ENCODE data around the gene GPR55. TPM values are rescaled to one million over a fixed set of nuclear protein-coding genes. Genes with fewer than 3 reads are reported as not detected.

The GPR55 gene
- total RNA-seq, 2 experiments from 2014 or later, result 1.5 to 1.6 TPM

DNA sequence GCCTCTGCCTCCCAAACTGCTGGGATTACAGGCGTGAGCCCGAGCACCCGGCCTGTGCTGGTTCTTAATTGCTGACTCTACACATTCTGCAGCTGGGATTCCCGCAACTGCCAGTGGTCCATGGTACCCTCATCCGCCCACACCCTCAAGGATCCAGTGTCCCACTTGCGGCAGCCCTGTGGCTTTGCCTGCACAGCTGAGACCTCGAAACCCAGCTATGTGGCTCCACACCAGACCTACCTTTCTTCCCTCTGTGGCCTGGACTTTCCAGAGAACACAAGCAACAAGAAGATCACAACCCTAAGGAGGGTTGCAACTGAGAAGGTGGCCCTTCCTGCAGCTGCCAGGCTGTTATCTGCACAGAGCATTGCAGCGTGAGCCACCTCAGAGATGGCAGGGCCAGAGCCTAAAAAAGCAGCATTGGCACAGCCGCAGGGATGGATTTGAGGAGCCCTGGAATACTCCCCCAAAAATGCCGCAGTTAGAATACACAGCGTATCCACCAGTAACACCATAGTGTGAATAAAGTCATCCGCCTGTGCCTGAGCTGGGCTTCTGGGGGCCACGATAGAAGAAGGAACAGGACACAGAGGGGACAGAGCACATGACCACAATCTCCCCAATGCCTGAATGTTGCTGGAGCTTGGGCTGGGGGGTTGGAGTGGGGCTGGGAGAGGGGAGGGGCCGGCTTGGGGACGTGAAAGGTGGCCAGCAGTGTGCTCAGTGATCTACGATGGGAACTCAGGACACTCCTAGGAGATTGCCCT, 1.9 kb downstream of the GPR55 start:
- H3K9me3 Mint-ChIP-seq, result no peaks in the 10 kb centered on the region
- POLR2A ChIA-PET, result interaction anchor here (1.4 to 4.3 kb wide), 2 partner anchors 20 to 62 kb away, joined by 4 to 49 read pairs; no protein-coding TSS in a partner anchor

DNA sequence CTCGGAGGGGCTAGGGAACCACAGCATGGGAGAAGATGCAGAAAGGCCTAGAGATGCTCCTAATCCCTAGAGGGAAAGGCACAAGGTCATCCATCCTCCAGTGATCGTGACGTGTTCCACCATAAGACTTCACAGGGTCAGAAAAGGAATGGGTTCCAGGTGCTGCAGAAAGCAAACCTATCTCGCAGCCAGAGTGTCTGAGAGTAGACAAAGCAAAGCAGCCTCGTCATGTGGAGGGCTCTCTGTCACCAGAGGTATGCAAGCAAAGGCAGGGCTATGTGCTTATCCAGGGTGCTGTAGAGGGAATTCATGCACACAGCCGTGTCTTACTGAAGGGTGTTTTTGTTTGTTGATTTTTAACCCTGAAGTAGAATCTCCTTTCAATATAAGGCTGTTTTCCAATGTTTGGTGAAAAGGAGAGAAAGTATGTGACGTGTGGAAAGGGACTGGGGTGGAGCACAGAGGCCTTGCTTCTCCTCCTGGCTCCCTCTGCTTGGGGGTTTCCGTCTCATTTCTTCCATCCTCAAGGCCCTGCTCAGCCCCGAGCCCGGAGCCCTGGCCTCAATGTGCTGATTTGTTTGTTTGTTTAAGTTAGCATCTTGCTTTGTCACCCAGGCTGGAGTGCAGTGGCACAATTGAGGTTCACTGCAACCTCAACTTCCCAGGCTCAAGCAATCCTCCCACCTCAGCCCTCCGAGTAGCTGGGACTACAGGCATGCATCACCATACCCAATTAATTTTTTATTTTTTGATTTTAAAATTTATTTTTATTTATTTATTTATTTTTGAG, 3.0 kb downstream of the GPR55 start:
- CTCF ChIA-PET, result interaction anchor here (0.7 to 5.9 kb wide), 4 partner anchors 16 to 74 kb away, joined by 3 to 110 read pairs (median 3); no protein-coding TSS in a partner anchor
- H3K4me1 Mint-ChIP-seq (ENCODE audit: low read depth), result peaks cover 71% of the 10 kb centered on the region

More for the DNA sequence above, 1.9 kb downstream of the GPR55 start:
- peak overlapping the region; percentile 38 for H3K27ac Mint-ChIP-seq
- CTCF ChIA-PET, result interaction anchor here (5.5 to 5.9 kb wide), 2 partner anchors 18 to 63 kb away, joined by 71 to 110 read pairs; no protein-coding TSS in a partner anchor
- H3K4me3 Mint-ChIP-seq, result peak overlapping the region; percentile 74
- H3K36me3 Mint-ChIP-seq, result no peaks in the 10 kb centered on the region
- peaks cover 72% of the 10 kb centered on the region for H3K4me1 Mint-ChIP-seq (ENCODE audit: low read depth)
- peaks cover 10% of the 10 kb centered on the region for H3K27me3 Mint-ChIP-seq
- intact Hi-C loops (cut with micrococcal nuclease), result no loop called here
- DNase-seq, result peak; percentile 10

DNA sequence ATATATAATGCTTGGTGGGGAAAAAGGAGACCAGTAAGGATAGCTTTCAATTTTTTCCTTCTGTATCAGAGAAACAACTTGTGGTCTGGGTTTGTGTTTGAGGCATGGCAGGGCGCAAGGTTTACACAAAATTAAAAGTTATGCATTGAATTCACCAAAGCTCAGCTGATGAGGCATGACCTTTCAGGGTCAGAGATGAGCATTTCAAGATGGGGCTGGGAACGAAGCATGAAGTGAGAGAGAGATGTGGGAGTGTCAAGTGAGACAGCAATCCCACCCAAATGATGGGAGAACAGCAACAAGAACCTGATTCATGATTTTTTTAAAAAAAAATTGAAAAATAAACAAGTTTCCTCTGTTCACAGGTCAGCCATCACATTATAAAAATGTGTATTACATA, 4.9 kb downstream of the GPR55 start:
- CTCF ChIA-PET, result interaction anchor here (1.0 to 3.1 kb wide), 5 partner anchors 14 to 132 kb away, joined by 3 to 11 read pairs (median 3); no protein-coding TSS in a partner anchor
- peaks cover 67% of the 10 kb centered on the region for H3K4me1 Mint-ChIP-seq (ENCODE audit: low read depth)
- no peaks in the 10 kb centered on the region for H3K9me3 Mint-ChIP-seq
- intact Hi-C loops (cut with micrococcal nuclease), result no loop called here
- peak overlapping the region; percentile 33 for H3K4me3 Mint-ChIP-seq
- H3K36me3 Mint-ChIP-seq, result no peaks in the 10 kb centered on the region
- peaks cover 12% of the 10 kb centered on the region for H3K27me3 Mint-ChIP-seq
- H3K27ac Mint-ChIP-seq, result peak overlapping the region; percentile 38
- POLR2A ChIA-PET, result interaction anchor here (1.3 to 1.5 kb wide), 2 partner anchors 64 to 67 kb away, joined by 3 to 5 read pairs; no protein-coding TSS in a partner anchor
- DNase-seq, result peak; percentile 38

More for the DNA sequence above, 3.0 kb downstream of the GPR55 start:
- Mint-ChIP-seq H3K9me3 (no peaks in the 10 kb centered on the region), H3K27ac (no peak overlapping the region), H3K27me3 (peaks cover 12% of the 10 kb centered on the region), H3K4me3 (no peak overlapping the region), H3K36me3 (no peaks in the 10 kb centered on the region)
- intact Hi-C loops (cut with micrococcal nuclease), result no loop called here
- POLR2A ChIA-PET, result interaction anchor here (4.3 kb wide), 1 partner anchor 64 kb away, joined by 49 read pairs; no protein-coding TSS in a partner anchor
- DNase-seq, result peak; percentile 8

- Mint-ChIP-seq H3K4me3 (no peak overlapping the region), H3K27me3 (peaks cover 12% of the 10 kb centered on the region), H3K9me3 (no peaks in the 10 kb centered on the region), H3K27ac (peak overlapping the region; percentile 36), H3K36me3 (no peaks in the 10 kb centered on the region), H3K4me1 (ENCODE audit: low read depth) (peaks cover 62% of the 10 kb centered on the region)
- ChIA-PET CTCF (interaction anchor here (1.0 to 3.1 kb wide), 5 partner anchors 15 to 133 kb away, joined by 3 to 11 read pairs (median 7); no protein-coding TSS in a partner anchor), POLR2A (interaction anchor here (1.3 to 1.5 kb wide), 2 partner anchors 65 to 68 kb away, joined by 3 to 5 read pairs; no protein-coding TSS in a partner anchor)
- intact Hi-C loops (cut with micrococcal nuclease), result loop anchor here (1.0 kb wide), 1 partner anchor 11 kb away; no protein-coding TSS in a partner anchor
- DNase-seq, result no peak
Measured at GRCh38 chr2:230919681-230920080, 5.4 kb downstream of the GPR55 start.

- no peak for DNase-seq
- H3K9me3 Mint-ChIP-seq, result no peaks in the 10 kb centered on the region
- intact Hi-C loops (cut with micrococcal nuclease), result loop anchor here (1.0 kb wide), 1 partner anchor 11 kb away; no protein-coding TSS in a partner anchor
- no peaks in the 10 kb centered on the region for H3K36me3 Mint-ChIP-seq
- H3K4me1 Mint-ChIP-seq (ENCODE audit: low read depth), result peaks cover 57% of the 10 kb centered on the region
- H3K4me3 Mint-ChIP-seq, result no peak overlapping the region
- peak overlapping the region; percentile 36 for H3K27ac Mint-ChIP-seq
- ChIA-PET CTCF (interaction anchor here (2.2 to 3.1 kb wide), 2 partner anchors 14 to 68 kb away, joined by 9 to 11 read pairs; no protein-coding TSS in a partner anchor), POLR2A (no interaction called here)
- peaks cover 12% of the 10 kb centered on the region for H3K27me3 Mint-ChIP-seq
Measured at GRCh38 chr2:230919240-230919639, 5.8 kb downstream of the GPR55 start.

- ChIA-PET POLR2A (no interaction called here), CTCF (no interaction called here)
- no peak for DNase-seq
- H3K4me3 Mint-ChIP-seq, result no peak overlapping the region
- H3K27ac Mint-ChIP-seq, result no peak overlapping the region
- intact Hi-C loops (cut with micrococcal nuclease), result no loop called here
- peaks cover 43% of the 10 kb centered on the region for H3K4me1 Mint-ChIP-seq (ENCODE audit: low read depth)
- H3K9me3 Mint-ChIP-seq, result no peaks in the 10 kb centered on the region
- H3K36me3 Mint-ChIP-seq, result no peaks in the 10 kb centered on the region
- H3K27me3 Mint-ChIP-seq, result peaks cover 18% of the 10 kb centered on the region
Measured at GRCh38 chr2:230916218-230916617, 8.8 kb downstream of the GPR55 start.

DNA sequence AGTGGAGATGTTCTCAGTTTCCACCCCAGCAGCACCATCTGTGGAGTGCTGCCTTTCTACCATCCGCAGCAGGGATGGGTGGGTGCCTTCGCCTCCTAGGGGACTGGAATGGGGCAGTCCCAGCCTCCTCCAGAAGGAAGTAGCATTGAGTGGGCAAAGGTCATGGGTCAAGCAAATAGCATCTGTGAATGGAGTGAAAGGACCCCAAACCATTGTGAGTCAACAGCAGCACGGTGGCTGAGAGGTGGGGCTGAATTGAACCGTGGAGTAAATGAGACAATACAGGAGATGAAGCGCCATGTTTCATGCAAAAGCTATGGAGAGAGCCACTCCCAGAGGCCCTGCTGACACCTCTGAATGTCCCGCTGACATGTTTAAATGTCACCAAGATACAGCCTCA, 9.7 kb downstream of the GPR55 start:
- intact Hi-C loops (cut with micrococcal nuclease), result no loop called here
- no peak overlapping the region for H3K27ac Mint-ChIP-seq
- peaks cover 16% of the 10 kb centered on the region for H3K27me3 Mint-ChIP-seq
- CTCF ChIA-PET, result no interaction called here
- no peaks in the 10 kb centered on the region for H3K9me3 Mint-ChIP-seq
- peaks cover under 1% of the 10 kb centered on the region for H3K36me3 Mint-ChIP-seq
- H3K4me3 Mint-ChIP-seq, result no peak overlapping the region
- H3K4me1 Mint-ChIP-seq (ENCODE audit: low read depth), result peaks cover 47% of the 10 kb centered on the region
- DNase-seq, result no peak
- POLR2A ChIA-PET, result no interaction called here

DNA sequence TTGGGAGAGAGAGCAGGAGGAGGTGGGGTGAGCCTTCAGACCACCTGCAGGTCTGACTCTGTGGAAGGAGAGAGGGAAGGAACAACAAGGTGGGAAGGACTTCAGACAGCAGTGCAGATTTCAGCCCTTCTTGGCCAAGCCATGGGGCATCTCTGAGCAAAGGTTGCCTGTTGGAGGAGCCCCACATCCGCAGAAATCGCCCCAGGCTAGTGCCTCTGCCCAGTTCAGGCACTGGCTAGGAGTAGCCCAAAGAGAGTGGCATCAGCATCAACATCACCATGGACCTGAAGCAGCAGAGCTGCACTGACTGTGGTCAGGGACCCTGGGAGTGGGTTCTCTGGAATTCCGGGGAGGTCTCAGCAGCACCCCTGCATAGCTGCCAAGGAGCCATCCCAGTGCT, 10.2 kb downstream of the GPR55 start:
- Mint-ChIP-seq H3K9me3 (no peaks in the 10 kb centered on the region), H3K4me1 (ENCODE audit: low read depth) (peaks cover 47% of the 10 kb centered on the region), H3K27me3 (peaks cover 17% of the 10 kb centered on the region), H3K4me3 (no peak overlapping the region), H3K27ac (no peak overlapping the region), H3K36me3 (peaks cover 5% of the 10 kb centered on the region)
- DNase-seq, result no peak
- ChIA-PET CTCF (interaction anchor here (2.0 kb wide), 1 partner anchor 10 kb away, joined by 6 read pairs; no protein-coding TSS in a partner anchor), POLR2A (no interaction called here)
- intact Hi-C loops (cut with micrococcal nuclease), result loop anchor here (5.0 kb wide), 1 partner anchor 88 kb away; no protein-coding TSS in a partner anchor

- H3K4me1 Mint-ChIP-seq (ENCODE audit: low read depth), result peaks cover 48% of the 10 kb centered on the region
- CTCF ChIA-PET, result interaction anchor here (0.8 to 3.8 kb wide), 8 partner anchors 8 to 208 kb away, joined by 3 to 28 read pairs (median 8); no protein-coding TSS in a partner anchor
- intact Hi-C loops (cut with micrococcal nuclease), result loop anchor here (5.0 kb wide), 1 partner anchor 86 kb away; no protein-coding TSS in a partner anchor
- DNase-seq, result peak; percentile 41
- H3K27me3 Mint-ChIP-seq, result peaks cover 22% of the 10 kb centered on the region
- no peak overlapping the region for H3K27ac Mint-ChIP-seq
- H3K4me3 Mint-ChIP-seq, result no peak overlapping the region
- H3K9me3 Mint-ChIP-seq, result no peaks in the 10 kb centered on the region
- POLR2A ChIA-PET, result interaction anchor here (2.0 kb wide), 1 partner anchor 11 kb away, joined by 6 read pairs; the partner anchor contains the start of gene GPR55
- peaks cover 9% of the 10 kb centered on the region for H3K36me3 Mint-ChIP-seq
Measured at GRCh38 chr2:230913406-230914143, 11.5 kb downstream of the GPR55 start.

DNA sequence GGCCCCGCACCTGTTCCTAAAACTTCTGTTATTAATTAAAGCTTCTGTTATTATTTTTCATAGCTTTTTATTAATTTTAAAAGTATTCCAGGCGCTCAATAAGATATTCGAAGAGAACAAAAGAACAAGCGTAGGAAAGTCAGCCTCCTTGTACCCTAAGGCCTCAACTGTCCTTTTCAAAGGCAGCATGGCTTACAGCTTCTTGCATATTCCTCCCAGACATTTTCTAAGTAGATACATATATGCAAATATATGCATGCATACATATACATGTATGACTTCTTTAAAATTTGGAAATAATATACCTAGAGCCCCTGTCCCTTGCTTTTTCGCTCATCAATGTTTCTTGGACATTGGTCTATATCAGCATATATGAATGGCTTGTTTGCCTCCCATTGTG, 12.3 kb downstream of the GPR55 start:
- Mint-ChIP-seq H3K4me1 (ENCODE audit: low read depth) (peaks cover 48% of the 10 kb centered on the region), H3K27ac (no peak overlapping the region), H3K27me3 (peaks cover 20% of the 10 kb centered on the region), H3K36me3 (peaks cover 9% of the 10 kb centered on the region), H3K9me3 (no peaks in the 10 kb centered on the region), H3K4me3 (no peak overlapping the region)
- POLR2A ChIA-PET, result interaction anchor here (2.0 kb wide), 1 partner anchor 12 kb away, joined by 6 read pairs; the partner anchor contains the start of gene GPR55
- CTCF ChIA-PET, result interaction anchor here (0.6 to 3.8 kb wide), 10 partner anchors 11 to 208 kb away, joined by 3 to 28 read pairs (median 4); partner anchors contain the start of gene GPR55
- intact Hi-C loops (cut with micrococcal nuclease), result loop anchor here (5.0 kb wide), 1 partner anchor 85 kb away; no protein-coding TSS in a partner anchor
- no peak for DNase-seq

GRCh38 chr2:230912046-230912445, 13.0 kb downstream of the GPR55 start:
- Mint-ChIP-seq H3K27ac (no peak overlapping the region), H3K9me3 (no peaks in the 10 kb centered on the region), H3K4me3 (no peak overlapping the region), H3K4me1 (ENCODE audit: low read depth) (peaks cover 48% of the 10 kb centered on the region), H3K27me3 (peaks cover 20% of the 10 kb centered on the region), H3K36me3 (peaks cover 9% of the 10 kb centered on the region)
- no peak for DNase-seq
- ChIA-PET POLR2A (interaction anchor here (2.0 kb wide), 1 partner anchor 12 kb away, joined by 6 read pairs; the partner anchor contains the start of gene GPR55), CTCF (interaction anchor here (0.9 to 3.8 kb wide), 8 partner anchors 10 to 88 kb away, joined by 3 to 28 read pairs (median 6); no protein-coding TSS in a partner anchor)
- intact Hi-C loops (cut with micrococcal nuclease), result loop anchor here (5.0 kb wide), 1 partner anchor 85 kb away; no protein-coding TSS in a partner anchor
